ENCODE measurements around the gene EXOC4.

- TF ChIP-seq CTCF (IDR thresholded peaks at IDR 0.05): no peak
- no peak for TF ChIP-seq POLR2AphosphoS5 (IDR thresholded peaks at IDR 0.05)
- TF ChIP-seq POLR2A (IDR thresholded peaks at IDR 0.05): no peak
- no peak for TF ChIP-seq EP300 (IDR thresholded peaks at IDR 0.05; ENCODE audit: low read depth)
Observed at GRCh38 chr7:133769668-133770067, 516.8 kb downstream of the EXOC4 start.

Data from transverse colon (tissue), 4 donors.